Measurements from ENCODE around the gene SUB1.

Gene SUB1

DNA sequence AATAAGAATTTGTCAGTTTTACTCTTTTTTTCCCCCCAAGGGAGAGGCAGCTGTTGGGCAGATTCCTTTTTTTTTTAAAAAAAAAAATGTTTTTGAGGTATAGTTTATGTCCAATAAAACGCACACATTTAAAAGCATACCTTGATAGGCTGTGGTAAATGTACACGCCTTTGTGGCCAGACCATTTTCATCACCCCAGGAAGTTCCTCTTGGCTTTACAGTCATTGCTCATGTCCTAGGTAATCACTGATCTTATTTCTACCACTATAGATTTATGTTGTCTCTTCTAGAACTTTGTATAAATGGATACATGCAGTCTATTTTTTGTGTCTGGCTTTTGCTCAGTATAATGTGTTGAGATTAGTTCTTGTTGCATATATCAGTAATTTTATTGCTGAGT, 9.8 kb downstream of the SUB1 start:
- TF ChIP-seq CTCF (conservative IDR thresholded peaks at IDR 0.05; ENCODE audit: low read depth, low read length) = no peak
- no peak for DNase-seq (ENCODE audit: low read depth)

DNA sequence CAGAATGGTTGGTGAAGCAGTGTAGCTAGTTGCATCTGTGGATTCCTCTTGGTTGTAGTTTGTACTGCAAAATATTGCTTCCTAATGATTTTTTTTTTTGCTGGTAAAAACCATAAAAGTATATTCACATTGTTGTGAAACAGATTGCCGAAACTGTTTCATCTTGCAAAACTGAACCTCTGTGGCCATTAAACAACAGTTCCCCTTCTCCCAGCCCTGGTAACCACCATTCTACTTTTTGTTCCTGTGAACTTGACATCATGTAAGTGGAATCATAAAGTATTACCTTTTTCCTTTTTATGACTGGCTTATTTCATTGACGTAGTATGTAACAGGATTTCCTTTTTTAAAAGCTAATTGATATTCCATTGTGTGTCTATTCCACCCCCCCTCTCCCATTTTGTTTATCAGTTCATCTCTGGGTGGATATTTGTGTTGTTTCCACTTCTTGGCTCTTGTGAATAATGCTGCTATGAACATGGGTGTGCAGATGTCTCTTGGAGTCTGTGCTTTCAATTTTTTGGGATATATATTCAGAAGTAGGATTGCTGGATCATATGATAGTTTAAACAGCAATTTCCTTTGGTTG, 11.8 kb downstream of the SUB1 start:
- no peak for TF ChIP-seq CTCF (conservative IDR thresholded peaks at IDR 0.05; ENCODE audit: low read depth, low read length)
- DNase-seq (ENCODE audit: low read depth) = no peak
- no peak overlapping the region for H3K4me3 ChIP-seq (ENCODE audit: low read length)

More for the DNA sequence above, 9.8 kb downstream of the SUB1 start:
- H3K4me3 ChIP-seq (ENCODE audit: low read length) = no peak overlapping the region

- DNase-seq (ENCODE audit: low read depth) = no peak
- no peak for TF ChIP-seq CTCF (conservative IDR thresholded peaks at IDR 0.05; ENCODE audit: low read depth, low read length)
- no peak overlapping the region for H3K4me3 ChIP-seq (ENCODE audit: low read length)
Measured at GRCh38 chr5:32598260-32598937, 13.0 kb downstream of the SUB1 start.

GRCh38 chr5:32598997-32599549, 13.7 kb downstream of the SUB1 start:
- DNase-seq (ENCODE audit: low read depth) = no peak
- no peak for TF ChIP-seq CTCF (conservative IDR thresholded peaks at IDR 0.05; ENCODE audit: low read depth, low read length)
- no peak overlapping the region for H3K4me3 ChIP-seq (ENCODE audit: low read length)

- no peak for DNase-seq (ENCODE audit: low read depth)
- H3K4me3 ChIP-seq (ENCODE audit: low read length) = no peak overlapping the region
- TF ChIP-seq CTCF (conservative IDR thresholded peaks at IDR 0.05; ENCODE audit: low read depth, low read length) = no peak
Measured at GRCh38 chr5:32600054-32600622, 14.8 kb downstream of the SUB1 start.

DNA sequence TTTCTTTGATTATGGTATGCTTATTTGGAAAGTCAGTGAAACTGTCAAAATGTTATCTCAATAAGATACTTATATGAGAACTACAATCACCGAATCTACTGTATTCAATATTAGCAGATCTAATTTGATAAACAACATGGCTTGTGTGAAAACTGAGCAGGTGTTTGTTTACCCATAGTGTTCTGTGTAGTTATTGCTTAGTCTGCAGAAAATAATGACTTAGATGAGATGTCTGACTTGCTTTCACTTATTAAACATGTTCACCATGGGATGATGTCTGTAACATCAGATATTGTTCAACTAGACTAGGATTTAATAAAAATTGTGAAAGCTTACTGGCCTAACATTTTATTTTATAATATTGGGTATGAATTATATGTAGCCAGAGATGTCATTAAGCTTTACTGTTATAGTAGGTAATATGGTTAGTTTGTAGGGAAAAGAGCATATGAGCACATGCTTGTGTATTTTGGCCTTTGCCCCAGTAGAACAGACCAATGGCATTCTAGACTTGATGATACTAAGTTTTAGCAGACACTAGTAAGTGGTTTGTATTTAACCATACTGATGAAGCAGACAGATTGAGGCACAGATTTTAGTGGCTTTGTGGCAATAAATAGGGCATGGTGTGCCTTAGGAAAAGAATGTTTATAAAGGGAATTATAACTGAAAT, 16.4 kb downstream of the SUB1 start:
- DNase-seq (ENCODE audit: low read depth) = no peak
- no peak for TF ChIP-seq CTCF (conservative IDR thresholded peaks at IDR 0.05; ENCODE audit: low read depth, low read length)
- no peak overlapping the region for H3K4me3 ChIP-seq (ENCODE audit: low read length)
